NCI-H524 treated with DMSO at 0.1 percent for 48 hours (cell line): ENCODE measurements around the gene CHID1.
A peak's percentile ranks its signal among the peaks of the same experiment; 100 is the strongest.

ENCODE experiments used
- DNase-seq: peaks from one replicate; lab custom pipeline; 2025; lab: John Stamatoyannopoulos, UW

CHID1 gene

GRCh38 chr11:910044-910588 is 494 bp downstream of the CHID1 start:
- no peak for DNase-seq

DNA sequence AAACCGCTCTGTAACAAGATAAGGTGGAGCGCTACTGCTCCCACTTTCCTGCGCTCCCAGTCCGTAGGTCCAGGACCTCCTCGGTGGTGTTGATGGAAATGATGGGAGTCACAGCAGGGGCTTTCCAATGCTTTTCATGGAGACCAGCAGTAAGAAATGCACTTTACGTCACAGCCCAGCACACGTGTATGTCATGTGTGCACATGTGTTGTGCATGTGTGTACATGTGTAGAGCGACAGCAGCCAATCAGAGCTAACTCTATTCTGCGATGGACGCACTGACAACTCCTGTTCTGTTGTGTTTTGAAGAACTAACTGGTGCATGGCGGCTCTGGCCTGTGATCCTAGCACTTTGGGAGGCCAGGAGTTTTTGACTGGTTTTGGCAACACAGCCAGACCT is 1.2 kb downstream of the CHID1 start:
- no peak for DNase-seq

- no peak for DNase-seq
Observed at GRCh38 chr11:908273-908672, 2.3 kb downstream of the CHID1 start.

- no peak for DNase-seq
Observed at GRCh38 chr11:907668-908067, 2.9 kb downstream of the CHID1 start.

- DNase-seq, result no peak
Observed at GRCh38 chr11:905952-906351, 4.7 kb downstream of the CHID1 start.

DNA sequence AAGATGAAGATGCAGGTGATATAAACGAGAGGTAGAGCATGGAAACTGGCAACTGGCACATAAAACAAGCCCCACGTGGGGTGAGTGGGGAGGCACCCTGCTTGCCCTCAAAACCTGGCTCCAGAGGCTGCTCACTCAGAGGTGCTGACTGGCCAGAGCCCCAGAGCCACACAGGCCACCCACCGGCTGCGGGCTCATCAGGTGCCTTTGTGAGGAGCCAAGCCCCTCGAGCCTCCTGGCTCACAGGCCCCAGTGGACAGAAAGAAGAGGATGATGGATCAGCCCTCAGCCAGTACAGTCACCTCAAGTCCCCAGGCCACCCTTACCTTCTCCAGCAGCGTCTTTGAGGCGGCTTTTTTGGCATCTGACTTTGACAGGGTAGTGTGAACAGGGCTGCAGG is 6.2 kb downstream of the CHID1 start:
- no peak for DNase-seq

DNA sequence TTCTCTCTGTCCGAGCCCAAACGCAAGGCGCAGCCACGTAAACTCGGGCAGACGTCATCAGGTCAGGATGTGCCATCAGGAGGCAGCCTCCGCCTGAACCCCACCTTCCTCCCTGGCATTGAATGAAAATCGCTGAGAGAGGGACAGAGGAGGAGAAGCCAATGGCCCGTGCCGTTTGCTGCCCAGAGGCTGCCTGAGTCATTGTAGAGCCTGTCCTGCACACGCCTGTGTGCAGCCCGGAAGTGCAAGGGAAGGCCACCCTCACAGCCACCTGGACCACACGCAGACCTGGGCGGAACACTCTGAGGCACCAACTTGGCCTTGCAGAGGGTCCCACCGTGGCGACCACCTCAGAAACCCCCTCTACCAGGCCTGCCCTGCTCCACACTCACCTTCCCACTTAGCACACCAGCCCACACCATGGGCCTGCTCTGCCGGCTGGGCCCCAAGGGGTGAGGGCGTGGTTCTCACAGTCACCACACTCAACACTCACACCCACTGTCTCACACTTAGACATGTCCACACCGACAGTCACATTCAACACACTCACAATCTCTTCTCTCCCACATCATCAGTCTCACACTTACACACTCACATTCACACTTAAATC is 9.1 kb downstream of the CHID1 start:
- DNase-seq, result no peak

DNA sequence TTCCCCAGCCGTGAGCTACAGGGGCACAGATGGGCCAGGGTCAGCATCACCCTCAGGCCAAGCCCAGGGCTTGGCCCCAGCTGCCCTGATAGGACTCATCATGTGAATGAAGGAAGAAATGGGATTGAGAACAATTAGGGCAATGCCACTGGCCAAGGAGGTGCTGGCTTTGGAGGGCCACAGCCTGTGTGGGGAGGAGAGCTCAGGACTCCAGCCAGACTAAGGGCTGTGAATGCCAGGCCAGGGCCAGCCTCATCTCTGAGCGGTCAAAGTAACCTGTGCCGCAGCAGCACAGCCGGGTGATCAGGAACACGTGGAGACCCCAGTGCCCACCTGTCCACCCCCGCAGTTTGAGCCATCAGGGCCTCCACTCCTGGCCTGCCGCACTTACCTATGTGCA is 10.1 kb downstream of the CHID1 start:
- DNase-seq, result no peak

GRCh38 chr11:899724-900123 is 10.9 kb downstream of the CHID1 start:
- DNase-seq, result no peak

DNA sequence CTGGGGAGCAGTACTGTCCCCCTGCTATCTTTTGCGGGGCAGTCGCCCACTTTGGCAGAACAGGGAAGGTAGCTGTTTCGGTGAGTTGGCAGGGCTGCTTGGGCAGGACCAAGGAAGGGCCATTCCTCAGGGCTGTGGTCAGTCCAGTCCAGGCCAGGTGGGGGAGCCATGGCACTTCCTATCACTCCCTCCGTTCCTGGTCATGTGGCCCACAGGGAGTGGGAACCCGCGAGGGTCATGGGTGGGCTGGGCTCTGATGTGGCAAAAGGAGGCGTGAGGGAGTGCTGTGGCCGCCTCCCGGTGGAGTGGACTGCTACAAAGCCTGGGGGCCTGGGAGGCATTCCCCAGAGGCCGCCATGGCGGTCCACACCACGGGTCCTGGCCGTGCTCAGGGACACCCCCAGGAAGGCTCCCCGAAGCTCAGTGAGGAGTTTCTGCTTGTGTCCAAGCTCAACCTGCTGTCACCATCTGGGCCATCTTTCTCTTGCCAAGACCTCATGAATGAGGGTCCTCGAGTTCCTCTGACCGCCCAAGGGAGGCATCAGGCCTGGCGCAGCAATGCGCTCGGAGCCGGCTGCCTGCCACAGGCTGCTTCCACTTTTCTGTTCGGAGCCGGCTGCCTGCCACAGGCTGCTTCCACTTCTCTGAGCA is 11.9 kb downstream of the CHID1 start:
- DNase-seq, result no peak

DNA sequence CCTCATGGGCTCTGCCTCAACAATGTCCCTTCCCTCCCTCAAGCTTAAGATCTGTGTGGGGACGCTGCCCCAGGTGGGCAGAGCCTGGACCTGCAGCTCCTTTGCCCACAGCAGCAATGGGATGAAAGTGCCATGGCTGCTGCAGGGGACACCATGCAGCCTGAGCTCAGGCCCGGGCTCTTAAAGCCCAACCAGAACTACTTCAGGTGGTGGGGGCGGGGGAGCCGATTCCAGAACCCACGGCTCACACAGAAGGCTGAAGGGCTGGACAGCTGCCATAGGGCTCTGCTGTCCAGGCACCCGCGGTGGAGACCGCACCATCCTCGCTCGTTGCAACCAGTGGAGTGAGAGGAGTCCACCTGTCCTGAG is 12.5 kb downstream of the CHID1 start:
- no peak for DNase-seq

- peak; percentile 6 for DNase-seq
Observed at GRCh38 chr11:897253-898142, 13.1 kb downstream of the CHID1 start.

DNA sequence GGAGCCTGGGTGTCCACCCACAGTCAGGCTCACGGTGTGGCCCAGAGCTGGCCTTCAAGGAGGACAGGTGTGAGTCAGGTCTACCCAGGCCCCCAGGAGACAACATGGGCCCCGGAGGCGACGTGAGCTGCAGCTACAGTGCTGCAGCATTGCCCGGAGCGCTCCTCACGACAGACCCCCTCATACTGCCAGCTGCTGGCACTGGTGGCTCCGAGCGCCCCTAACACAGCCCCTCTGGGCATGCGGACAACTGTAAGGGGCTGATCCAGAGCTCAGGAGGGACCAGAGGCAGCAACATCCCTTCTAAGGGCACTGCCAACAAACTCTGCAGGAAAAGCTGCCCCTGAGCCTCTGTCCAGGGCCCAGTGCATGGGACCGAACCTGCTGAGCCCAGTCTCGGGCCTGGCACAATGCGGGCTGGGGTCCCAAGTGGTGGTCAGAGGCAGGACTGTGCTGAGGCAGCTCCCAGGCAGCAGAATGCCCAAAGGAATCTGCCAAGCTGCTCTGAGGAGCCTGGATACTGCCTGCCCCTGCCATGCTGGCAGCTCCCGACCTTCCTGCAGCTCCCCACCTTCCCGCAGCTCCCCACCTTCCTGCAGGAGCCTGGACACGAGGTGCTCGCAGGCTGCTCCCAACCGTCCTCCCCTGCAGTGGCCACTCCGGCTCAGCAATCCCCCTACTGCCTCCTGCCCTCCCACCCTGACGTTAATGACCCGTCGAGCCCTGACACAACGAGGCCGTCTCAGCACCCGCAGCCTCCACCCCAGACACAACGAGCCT is 15.1 kb downstream of the CHID1 start:
- no peak for DNase-seq

DNA sequence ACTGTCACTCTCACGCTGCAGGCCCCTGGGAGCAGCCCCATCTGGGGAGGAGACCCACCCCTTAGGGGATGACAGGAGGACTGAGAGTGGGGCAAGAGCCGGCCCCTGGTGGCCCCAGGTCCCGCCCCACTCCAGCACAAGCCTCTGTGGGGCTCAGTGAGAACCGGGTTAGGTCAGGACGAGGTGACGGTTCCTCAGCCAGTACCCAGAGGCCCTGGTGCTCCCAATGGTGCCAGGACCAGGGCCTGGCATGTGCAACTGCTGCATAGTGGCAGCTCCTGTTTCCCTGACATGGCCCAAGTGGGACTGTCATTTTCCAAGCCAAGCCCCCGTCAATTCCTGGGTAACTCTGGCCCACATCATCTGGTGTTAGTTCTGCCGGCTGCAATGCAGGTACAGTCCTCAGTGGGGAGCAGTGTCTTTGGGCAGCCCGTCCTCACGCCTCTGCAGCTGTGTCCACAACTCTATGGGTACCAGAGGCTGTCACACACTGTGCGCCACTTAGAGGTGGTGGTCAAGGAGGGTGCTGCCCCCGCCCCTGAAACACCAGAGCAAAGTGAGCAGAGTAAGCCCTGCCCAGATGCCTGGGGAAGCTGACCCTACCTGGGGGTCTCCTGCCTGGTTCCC is 15.9 kb downstream of the CHID1 start:
- DNase-seq, result no peak

GRCh38 chr11:893008-893654 is 17.5 kb downstream of the CHID1 start:
- DNase-seq, result no peak

DNA sequence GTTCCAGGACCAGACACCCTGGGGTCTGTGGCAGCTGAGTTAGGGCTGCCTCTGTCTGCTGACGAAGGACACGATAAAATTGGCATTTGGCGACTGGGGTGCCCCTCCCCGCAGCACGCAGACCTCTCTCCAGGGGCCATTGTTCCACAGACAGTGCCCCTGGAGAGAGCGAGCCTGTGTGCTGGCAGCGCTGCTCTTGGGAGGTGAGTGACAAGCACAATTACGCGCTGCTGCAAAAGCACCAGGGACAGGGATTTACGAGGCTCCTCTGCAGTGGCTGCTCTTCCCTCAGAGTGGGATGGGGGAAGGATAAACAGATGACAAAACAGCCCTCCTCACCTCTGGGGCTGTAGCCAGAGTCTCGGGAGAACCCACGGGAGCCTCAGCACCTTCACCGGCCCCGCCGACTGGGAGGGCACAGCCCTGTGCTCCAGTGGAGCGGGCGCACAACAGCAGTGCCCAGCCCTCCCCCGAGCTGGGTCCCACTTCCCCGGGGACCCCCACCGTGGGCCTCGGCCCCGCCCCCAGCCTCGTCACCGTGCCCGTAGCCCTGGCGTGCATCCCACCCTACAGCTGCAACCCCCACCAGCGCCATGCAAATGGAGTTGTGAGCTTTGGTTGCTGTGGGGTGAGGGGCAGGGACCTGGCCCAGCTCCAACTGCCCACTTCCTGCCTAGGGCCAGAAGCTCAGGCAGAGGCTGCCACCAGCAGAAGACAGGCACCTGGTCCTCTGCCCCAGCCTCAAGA is 19.6 kb downstream of the CHID1 start:
- no peak for DNase-seq

DNA sequence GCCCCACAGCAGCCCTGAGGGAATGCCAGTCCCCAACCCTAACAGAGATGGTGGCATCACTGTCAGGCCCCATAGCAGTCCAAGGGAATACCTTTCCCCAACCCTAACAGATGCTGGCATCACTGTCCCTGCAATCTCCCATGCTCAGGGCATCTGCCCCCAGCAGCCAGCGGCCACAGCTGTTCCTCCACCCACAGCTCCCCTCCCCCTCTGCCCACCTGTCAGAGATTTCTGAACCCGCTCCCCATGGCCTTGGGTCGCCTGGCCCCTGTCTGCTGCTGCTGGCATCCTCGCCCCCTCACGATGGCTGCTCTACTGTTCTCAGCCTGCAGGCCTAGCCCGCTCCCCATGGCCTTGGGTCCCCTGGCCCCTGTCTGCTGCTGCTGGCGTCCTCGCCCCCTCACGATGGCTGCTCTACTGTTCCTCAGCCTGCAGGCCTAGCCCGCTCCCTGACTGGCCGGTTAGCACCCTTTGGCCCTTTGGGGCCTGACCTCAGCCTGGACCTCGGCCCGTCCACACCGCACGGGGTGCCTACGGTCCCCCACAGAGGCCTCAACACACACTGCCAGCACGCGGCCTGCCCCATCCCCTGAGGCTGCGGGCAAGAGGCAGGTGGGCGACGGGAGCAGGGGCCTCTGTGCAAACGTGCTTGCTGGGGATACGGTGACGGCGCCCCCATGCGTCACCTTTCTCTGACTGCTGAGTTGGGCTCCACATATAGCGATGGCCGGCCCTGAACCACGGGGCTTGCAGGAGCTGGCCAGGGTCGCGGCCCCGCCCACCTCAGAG is 20.7 kb downstream of the CHID1 start:
- DNase-seq, result peak; percentile 66

DNA sequence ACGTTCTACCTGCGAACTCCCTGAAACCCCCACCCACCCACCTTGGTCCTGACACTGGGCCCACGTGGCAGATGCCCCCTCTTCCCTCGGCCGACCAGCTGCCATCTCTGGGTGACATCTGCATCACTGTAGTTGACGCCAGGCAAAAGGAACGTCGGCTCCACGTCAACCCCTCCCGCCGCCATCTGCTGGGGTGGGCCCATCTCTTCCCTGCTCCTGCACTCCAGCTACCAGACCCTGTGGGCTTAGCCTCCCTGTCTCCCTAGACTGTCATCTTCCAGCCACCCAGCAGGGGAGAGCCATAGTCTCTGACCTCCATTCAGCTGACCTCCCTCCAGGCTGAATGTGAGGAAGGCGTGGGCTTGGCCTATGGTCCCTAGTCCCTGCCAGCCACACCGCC is 21.4 kb downstream of the CHID1 start:
- DNase-seq, result peak; percentile 77
